ENCODE results near the gene TSPAN15. TPM values are rescaled to one million over a fixed set of nuclear protein-coding genes. Genes with fewer than 3 reads are reported as not detected.

TSPAN15 gene
- total and polyA plus RNA-seq, 4 experiments from 2014 or later, result 2.4 to 18.1 (median 9.4) TPM

DNA sequence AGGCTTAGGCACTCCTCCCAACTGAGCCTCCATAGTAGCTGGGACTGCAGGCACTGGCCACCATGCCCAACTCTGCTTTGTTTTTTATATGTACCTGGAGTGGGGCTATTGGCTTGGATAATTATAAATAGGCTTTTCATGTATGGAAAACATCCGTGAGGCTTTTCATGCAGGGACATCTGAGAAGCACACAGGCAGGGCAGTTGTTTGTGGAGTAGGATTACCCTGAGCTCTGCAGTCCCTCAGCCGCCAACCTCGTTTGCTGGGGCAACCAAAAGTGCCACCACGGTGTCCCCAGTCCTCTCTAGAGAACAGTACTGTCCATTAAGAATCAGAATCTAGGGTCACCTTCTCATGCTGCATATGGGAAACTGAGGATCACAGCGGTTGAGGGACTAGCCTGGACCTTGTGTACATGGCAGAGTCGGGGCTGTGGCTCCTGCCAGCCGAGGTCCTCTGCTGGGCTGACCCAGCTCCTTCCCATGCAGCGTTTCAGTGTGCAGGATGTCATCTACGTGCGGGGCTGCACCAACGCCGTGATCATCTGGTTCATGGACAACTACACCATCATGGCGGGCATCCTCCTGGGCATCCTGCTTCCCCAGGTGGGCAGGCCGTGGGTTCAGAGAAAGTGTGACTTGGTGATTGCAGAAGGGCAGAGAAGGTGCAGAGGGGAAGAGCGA, 54.5 kb downstream of the TSPAN15 start:
- Mint-ChIP-seq H3K4me3 (no peak overlapping the region), H3K27ac (peak overlapping the region in 6 of 7 donors; percentile 35 to 83 (median 72)), H3K4me1 (peaks cover 9 to 20% (median 14%) of the 10 kb centered on the region in 4 donors), H3K27me3 (no peaks in the 10 kb centered on the region), H3K36me3 (no peaks in the 10 kb centered on the region), H3K9me3 (peaks cover 0 to 2% (median 0%) of the 10 kb centered on the region in 8 donors)
- no peaks in the 10 kb centered on the region for H3K9me3 ChIP-seq (ENCODE audit: control insufficient read depth in 1 of 2, low read length in 2 of 2)
- H3K27me3 ChIP-seq (ENCODE audit: insufficient read depth, low read length), result no peaks in the 10 kb centered on the region
- intact Hi-C loops (cut with micrococcal nuclease), result loop anchor here (2.0 to 5.0 kb wide), 3 partner anchors 413 to 548 kb away; partner anchors contain the start of gene DDX21
- H3K27ac ChIP-seq (ENCODE audit: low read depth, low read length), result no peak overlapping the region
- no peaks in the 10 kb centered on the region for H3K36me3 ChIP-seq (ENCODE audit: insufficient read depth, low read length)
- no peak overlapping the region for H3K4me3 ChIP-seq (ENCODE audit: low read length in 2 of 2)
- H3K4me1 ChIP-seq (ENCODE audit: insufficient read depth, low read length), result peaks cover 20% of the 10 kb centered on the region
- ChIA-PET CTCF (ENCODE audit: partially characterized antibody) (interaction anchor here (1.0 to 4.8 kb wide), 11 partner anchors 7 to 267 kb away, joined by 3 to 80 read pairs (median 5); no protein-coding TSS in a partner anchor), POLR2A (ENCODE audit: partially characterized antibody) (interaction anchor here (0.7 to 3.1 kb wide), 3 partner anchors 7 to 125 kb away, joined by 4 to 33 read pairs (median 5); no protein-coding TSS in a partner anchor)
- no peak for DNase-seq

DNA sequence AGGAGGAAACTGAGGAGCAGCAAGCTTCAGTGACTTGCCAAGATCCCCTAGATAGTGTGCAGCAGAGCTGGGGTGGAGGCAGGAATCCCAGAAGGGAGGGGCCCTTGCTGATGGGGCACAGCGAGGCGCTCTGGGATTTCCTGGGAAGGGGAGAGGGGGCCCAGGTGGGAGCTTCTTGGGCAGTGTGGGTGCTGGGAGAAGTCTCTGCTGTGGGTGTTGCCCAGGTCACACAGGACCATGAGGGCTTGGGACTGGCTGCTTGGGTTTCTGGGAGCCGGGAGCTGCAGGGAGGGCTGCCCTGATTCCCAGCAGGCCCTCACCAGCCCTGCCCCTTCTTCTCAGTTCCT, 55.2 kb downstream of the TSPAN15 start:
- Mint-ChIP-seq H3K4me3 (no peak overlapping the region), H3K27me3 (no peaks in the 10 kb centered on the region), H3K36me3 (no peaks in the 10 kb centered on the region), H3K4me1 (peaks cover 9 to 20% (median 14%) of the 10 kb centered on the region in 4 donors), H3K27ac (peak overlapping the region in 6 of 7 donors; percentile 19 to 98 (median 72)), H3K9me3 (peaks cover 0 to 2% (median 0%) of the 10 kb centered on the region in 8 donors)
- intact Hi-C loops (cut with micrococcal nuclease), result loop anchor here (2.0 to 5.0 kb wide), 3 partner anchors 414 to 549 kb away; partner anchors contain the start of gene DDX21
- Histone ChIP-seq H3K27ac (ENCODE audit: low read depth, low read length) (no peak overlapping the region), H3K9me3 (ENCODE audit: control insufficient read depth in 1 of 2, low read length in 2 of 2) (no peaks in the 10 kb centered on the region), H3K27me3 (ENCODE audit: insufficient read depth, low read length) (no peaks in the 10 kb centered on the region), H3K36me3 (ENCODE audit: insufficient read depth, low read length) (no peaks in the 10 kb centered on the region), H3K4me1 (ENCODE audit: insufficient read depth, low read length) (peaks cover 20% of the 10 kb centered on the region), H3K4me3 (ENCODE audit: low read length in 2 of 2) (no peak overlapping the region)
- CTCF ChIA-PET (ENCODE audit: partially characterized antibody), result interaction anchor here (0.5 to 4.8 kb wide), 14 partner anchors 8 to 268 kb away, joined by 3 to 80 read pairs (median 6); no protein-coding TSS in a partner anchor
- POLR2A ChIA-PET (ENCODE audit: partially characterized antibody), result interaction anchor here (1.4 to 3.1 kb wide), 3 partner anchors 8 to 99 kb away, joined by 5 to 33 read pairs (median 8); no protein-coding TSS in a partner anchor
- DNase-seq, result no peak

DNA sequence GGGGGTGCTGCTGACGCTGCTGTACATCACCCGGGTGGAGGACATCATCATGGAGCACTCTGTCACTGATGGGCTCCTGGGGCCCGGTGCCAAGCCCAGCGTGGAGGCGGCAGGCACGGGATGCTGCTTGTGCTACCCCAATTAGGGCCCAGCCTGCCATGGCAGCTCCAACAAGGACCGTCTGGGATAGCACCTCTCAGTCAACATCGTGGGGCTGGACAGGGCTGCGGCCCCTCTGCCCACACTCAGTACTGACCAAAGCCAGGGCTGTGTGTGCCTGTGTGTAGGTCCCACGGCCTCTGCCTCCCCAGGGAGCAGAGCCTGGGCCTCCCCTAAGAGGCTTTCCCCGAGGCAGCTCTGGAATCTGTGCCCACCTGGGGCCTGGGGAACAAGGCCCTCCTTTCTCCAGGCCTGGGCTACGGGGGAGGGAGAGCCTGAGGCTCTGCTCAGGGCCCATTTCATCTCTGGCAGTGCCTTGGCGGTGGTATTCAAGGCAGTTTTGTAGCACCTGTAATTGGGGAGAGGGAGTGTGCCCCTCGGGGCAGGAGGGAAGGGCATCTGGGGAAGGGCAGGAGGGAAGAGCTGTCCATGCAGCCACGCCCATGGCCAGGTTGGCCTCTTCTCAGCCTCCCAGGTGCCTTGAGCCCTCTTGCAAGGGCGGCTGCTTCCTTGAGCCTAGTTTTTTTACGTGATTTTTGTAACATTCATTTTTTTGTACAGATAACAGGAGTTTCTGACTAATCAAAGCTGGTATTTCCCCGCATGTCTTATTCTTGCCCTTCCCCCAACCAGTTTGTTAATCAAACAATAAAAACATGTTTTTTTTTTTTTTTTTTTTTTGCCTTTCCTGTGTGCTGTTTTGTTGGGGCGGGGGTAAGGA, 55.8 kb downstream of the TSPAN15 start:
- Mint-ChIP-seq H3K4me1 (peaks cover 9 to 20% (median 14%) of the 10 kb centered on the region in 4 donors), H3K9me3 (peaks cover 0 to 2% (median 0%) of the 10 kb centered on the region in 8 donors), H3K27ac (peak overlapping the region; percentile 84 to 98 (median 92)), H3K27me3 (no peaks in the 10 kb centered on the region), H3K36me3 (no peaks in the 10 kb centered on the region), H3K4me3 (peak overlapping the region; percentile 68 to 86 (median 78))
- peak overlapping the region; percentile 39 for H3K27ac ChIP-seq (ENCODE audit: low read depth, low read length)
- CTCF ChIA-PET (ENCODE audit: partially characterized antibody), result interaction anchor here (0.5 to 4.8 kb wide), 30 partner anchors 7 to 420 kb away, joined by 3 to 80 read pairs (median 4); partner anchors contain the start of gene FAM241B
- POLR2A ChIA-PET (ENCODE audit: partially characterized antibody), result interaction anchor here (0.6 to 3.1 kb wide), 11 partner anchors 9 to 189 kb away, joined by 3 to 33 read pairs (median 4); no protein-coding TSS in a partner anchor
- H3K9me3 ChIP-seq (ENCODE audit: control insufficient read depth in 1 of 2, low read length in 2 of 2), result no peaks in the 10 kb centered on the region
- H3K36me3 ChIP-seq (ENCODE audit: insufficient read depth, low read length), result no peaks in the 10 kb centered on the region
- peak overlapping the region in 1 of 2 donors; percentile 51 for H3K4me3 ChIP-seq (ENCODE audit: low read length in 2 of 2)
- H3K27me3 ChIP-seq (ENCODE audit: insufficient read depth, low read length), result no peaks in the 10 kb centered on the region
- peak in 1 of 5 donors; percentile 62 for DNase-seq
- intact Hi-C loops (cut with micrococcal nuclease), result loop anchor here (1.0 to 5.0 kb wide), 7 partner anchors 57 to 550 kb away; partner anchors contain the start of gene DDX21
- H3K4me1 ChIP-seq (ENCODE audit: insufficient read depth, low read length), result peaks cover 20% of the 10 kb centered on the region

DNA sequence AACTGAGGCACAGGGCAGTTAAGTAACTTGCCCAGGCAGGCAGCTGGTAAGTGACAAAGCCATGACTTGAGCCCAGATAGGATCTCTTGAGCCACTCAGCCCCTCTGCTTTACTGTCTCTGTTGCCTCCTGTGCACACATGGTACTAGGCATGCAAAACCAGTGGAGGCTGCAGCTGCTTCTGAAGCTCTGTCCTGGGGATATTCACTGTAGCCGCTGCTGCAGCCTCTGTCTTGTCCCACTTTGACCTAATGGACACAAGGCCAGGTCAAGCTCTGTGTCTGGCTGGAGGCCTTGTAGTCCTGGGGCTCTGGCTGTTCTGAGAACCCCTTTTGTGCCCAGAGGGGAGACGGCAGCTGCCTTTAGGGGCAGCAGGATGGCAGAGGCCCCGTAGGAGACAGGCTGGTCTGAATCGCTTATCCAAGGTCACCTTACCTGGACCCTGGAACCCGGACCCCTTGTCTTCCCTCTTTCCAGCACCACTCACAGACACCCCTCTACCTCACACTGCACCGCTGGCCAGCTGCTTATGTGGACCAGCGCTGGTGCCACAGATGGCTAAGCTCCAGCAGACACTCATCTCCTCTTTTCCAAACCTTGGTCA, 57.6 kb downstream of the TSPAN15 start:
- no peak for DNase-seq
- POLR2A ChIA-PET (ENCODE audit: partially characterized antibody), result interaction anchor here (0.9 to 2.2 kb wide), 3 partner anchors 100 to 329 kb away, joined by 3 to 7 read pairs (median 3); partner anchors contain the start of gene SUPV3L1
- intact Hi-C loops (cut with micrococcal nuclease), result loop anchor here (2.0 to 5.0 kb wide), 3 partner anchors 122 to 552 kb away; partner anchors contain the start of genes DDX21 and FAM241B

DNA sequence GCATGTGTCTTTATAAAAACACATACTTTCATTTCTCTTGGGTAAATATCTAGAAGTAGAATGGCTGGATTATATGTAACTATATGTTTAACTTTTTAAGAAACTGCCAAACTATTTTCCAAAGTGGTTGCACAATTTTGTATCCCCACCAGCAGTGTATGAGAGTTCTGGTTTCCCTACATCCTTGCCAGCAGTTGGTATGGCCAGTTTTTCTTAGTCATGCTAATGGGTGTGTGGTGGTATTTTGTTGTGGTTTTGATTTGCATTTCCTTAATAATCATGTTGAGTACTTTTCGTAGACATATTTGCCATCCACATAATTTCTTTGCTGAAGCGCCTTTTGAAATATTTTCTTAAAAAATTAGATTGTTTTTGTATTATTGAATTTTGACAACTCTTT, 61.6 kb downstream of the TSPAN15 start:
- ChIA-PET CTCF (ENCODE audit: partially characterized antibody) (interaction anchor here (4.3 to 7.9 kb wide), 2 partner anchors 105 to 127 kb away, joined by 20 to 338 read pairs; no protein-coding TSS in a partner anchor), POLR2A (ENCODE audit: partially characterized antibody) (no interaction called here)
- Mint-ChIP-seq H3K4me3 (no peak overlapping the region), H3K36me3 (no peaks in the 10 kb centered on the region), H3K9me3 (peaks cover 0 to under 1% (median 0%) of the 10 kb centered on the region in 8 donors), H3K4me1 (peaks cover under 1 to 2% (median 1%) of the 10 kb centered on the region in 4 donors), H3K27me3 (peaks cover 2 to 3% of the 10 kb centered on the region in 2 donors), H3K27ac (no peak overlapping the region)
- Histone ChIP-seq H3K27ac (ENCODE audit: low read depth, low read length) (no peak overlapping the region), H3K4me3 (ENCODE audit: low read length in 2 of 2) (no peak overlapping the region), H3K9me3 (ENCODE audit: control insufficient read depth in 1 of 2, low read length in 2 of 2) (no peaks in the 10 kb centered on the region), H3K36me3 (ENCODE audit: insufficient read depth, low read length) (no peaks in the 10 kb centered on the region), H3K4me1 (ENCODE audit: insufficient read depth, low read length) (peaks cover 5% of the 10 kb centered on the region), H3K27me3 (ENCODE audit: insufficient read depth, low read length) (no peaks in the 10 kb centered on the region)
- no peak for DNase-seq
- intact Hi-C loops (cut with micrococcal nuclease), result no loop called here

More for the DNA sequence above, 57.6 kb downstream of the TSPAN15 start:
- H3K4me3 Mint-ChIP-seq, result no peak overlapping the region
- CTCF ChIA-PET (ENCODE audit: partially characterized antibody), result interaction anchor here (0.9 to 4.8 kb wide), 11 partner anchors 75 to 271 kb away, joined by 3 to 80 read pairs (median 4); no protein-coding TSS in a partner anchor
- peaks cover 2 to 3% of the 10 kb centered on the region in 2 donors for H3K27me3 Mint-ChIP-seq
- H3K27me3 ChIP-seq (ENCODE audit: insufficient read depth, low read length), result no peaks in the 10 kb centered on the region
- H3K36me3 ChIP-seq (ENCODE audit: insufficient read depth, low read length), result no peaks in the 10 kb centered on the region
- H3K27ac ChIP-seq (ENCODE audit: low read depth, low read length), result no peak overlapping the region
- no peaks in the 10 kb centered on the region for H3K36me3 Mint-ChIP-seq
- no peaks in the 10 kb centered on the region for H3K9me3 ChIP-seq (ENCODE audit: control insufficient read depth in 1 of 2, low read length in 2 of 2)
- peaks cover 20% of the 10 kb centered on the region for H3K4me1 ChIP-seq (ENCODE audit: insufficient read depth, low read length)
- peaks cover 9 to 20% (median 14%) of the 10 kb centered on the region in 4 donors for H3K4me1 Mint-ChIP-seq
- no peak overlapping the region for H3K4me3 ChIP-seq (ENCODE audit: low read length in 2 of 2)
- peaks cover 0 to 2% (median 0%) of the 10 kb centered on the region in 8 donors for H3K9me3 Mint-ChIP-seq
- peak overlapping the region in 4 of 7 donors; percentile 51 to 84 (median 60) for H3K27ac Mint-ChIP-seq

- no peaks in the 10 kb centered on the region for H3K9me3 ChIP-seq (ENCODE audit: control insufficient read depth in 1 of 2, low read length in 2 of 2)
- Mint-ChIP-seq H3K4me3 (no peak overlapping the region), H3K9me3 (no peaks in the 10 kb centered on the region), H3K4me1 (no peaks in the 10 kb centered on the region), H3K27me3 (peaks cover 2 to 3% of the 10 kb centered on the region in 2 donors), H3K36me3 (no peaks in the 10 kb centered on the region), H3K27ac (no peak overlapping the region)
- CTCF ChIA-PET (ENCODE audit: partially characterized antibody), result interaction anchor here (0.9 to 7.9 kb wide), 9 partner anchors 10 to 202 kb away, joined by 3 to 338 read pairs (median 9); no protein-coding TSS in a partner anchor
- intact Hi-C loops (cut with micrococcal nuclease), result loop anchor here (2.0 kb wide), 1 partner anchor 287 kb away; the partner anchor contains the start of gene COL13A1
- no peak overlapping the region for H3K4me3 ChIP-seq (ENCODE audit: low read length in 2 of 2)
- H3K4me1 ChIP-seq (ENCODE audit: insufficient read depth, low read length), result no peaks in the 10 kb centered on the region
- no peaks in the 10 kb centered on the region for H3K36me3 ChIP-seq (ENCODE audit: insufficient read depth, low read length)
- POLR2A ChIA-PET (ENCODE audit: partially characterized antibody), result no interaction called here
- DNase-seq, result no peak
- no peaks in the 10 kb centered on the region for H3K27me3 ChIP-seq (ENCODE audit: insufficient read depth, low read length)
- no peak overlapping the region for H3K27ac ChIP-seq (ENCODE audit: low read depth, low read length)
Measured at GRCh38 chr10:69513617-69514016, 62.4 kb downstream of the TSPAN15 start.
